ENCODE measurements around the gene NEK6. TPM values are rescaled to one million over a fixed set of nuclear protein-coding genes. Genes with fewer than 3 reads are reported as not detected.

Gene NEK6
- total RNA-seq, 1 donor from 2014 or later: 125 TPM

GRCh38 chr9:124268248-124268647 is 10.5 kb downstream of the NEK6 start:
- Histone ChIP-seq H3K4me3 (no peak overlapping the region), H3K27ac (peak overlapping the region; percentile 70), H3K27me3 (ENCODE audit: low read depth) (no peaks in the 10 kb centered on the region), H3K9me3 (no peaks in the 10 kb centered on the region), H3K4me1 (peaks cover 92% of the 10 kb centered on the region), H3K36me3 (peaks cover 12% of the 10 kb centered on the region)
- intact Hi-C loops (cut with DNase I): no loop called here
- TF ChIP-seq CTCF (IDR thresholded peaks at IDR 0.05): no peak
- ATAC-seq (no peak), DNase-seq (no peak)

GRCh38 chr9:124268661-124269060 is 10.9 kb downstream of the NEK6 start:
- no peak for TF ChIP-seq CTCF (IDR thresholded peaks at IDR 0.05)
- no peaks in the 10 kb centered on the region for H3K27me3 ChIP-seq (ENCODE audit: low read depth)
- H3K36me3 ChIP-seq: peaks cover 8% of the 10 kb centered on the region
- intact Hi-C loops (cut with DNase I): no loop called here
- DNase-seq: no peak
- H3K4me3 ChIP-seq: no peak overlapping the region
- H3K9me3 ChIP-seq: no peaks in the 10 kb centered on the region
- peaks cover 92% of the 10 kb centered on the region for H3K4me1 ChIP-seq
- no peak overlapping the region for H3K27ac ChIP-seq
- no peak for ATAC-seq

GRCh38 chr9:124269556-124269955 is 11.8 kb downstream of the NEK6 start:
- Histone ChIP-seq H3K4me1 (peaks cover 83% of the 10 kb centered on the region), H3K27ac (no peak overlapping the region), H3K27me3 (ENCODE audit: low read depth) (no peaks in the 10 kb centered on the region), H3K9me3 (no peaks in the 10 kb centered on the region), H3K36me3 (peaks cover 5% of the 10 kb centered on the region), H3K4me3 (no peak overlapping the region)
- ATAC-seq (no peak), DNase-seq (no peak)
- intact Hi-C loops (cut with DNase I): no loop called here
- TF ChIP-seq CTCF (IDR thresholded peaks at IDR 0.05): no peak

GRCh38 chr9:124270504-124271335 is 13.0 kb downstream of the NEK6 start:
- TF ChIP-seq CTCF (IDR thresholded peaks at IDR 0.05): no peak
- H3K27me3 ChIP-seq (ENCODE audit: low read depth): no peaks in the 10 kb centered on the region
- ATAC-seq (peak; percentile 69 to 70), DNase-seq (peak; percentile 84)
- peak overlapping the region; percentile 65 for H3K27ac ChIP-seq
- intact Hi-C loops (cut with DNase I): no loop called here
- H3K9me3 ChIP-seq: no peaks in the 10 kb centered on the region
- H3K4me1 ChIP-seq: peaks cover 71% of the 10 kb centered on the region
- H3K36me3 ChIP-seq: peaks cover 5% of the 10 kb centered on the region
- H3K4me3 ChIP-seq: no peak overlapping the region

- no peak for TF ChIP-seq CTCF (IDR thresholded peaks at IDR 0.05)
- Histone ChIP-seq H3K36me3 (peaks cover 5% of the 10 kb centered on the region), H3K9me3 (no peaks in the 10 kb centered on the region), H3K4me1 (peaks cover 68% of the 10 kb centered on the region), H3K27ac (peak overlapping the region; percentile 20), H3K27me3 (ENCODE audit: low read depth) (no peaks in the 10 kb centered on the region), H3K4me3 (no peak overlapping the region)
- intact Hi-C loops (cut with DNase I): no loop called here
- no peak for ATAC-seq
- no peak for DNase-seq
These were observed 13.9 kb downstream of the NEK6 start for GRCh38 chr9:124271660-124272059.

Measured in lower lobe of right lung (tissue), 2 donors.